Coronary artery (tissue), 2 donors: ENCODE measurements around the gene TRAPPC2B.
A peak's percentile ranks its signal among the peaks of the same experiment; 100 is the strongest.

Experiments used
- DNase-seq: peaks from one replicate; pipeline ENCODE4 v3.0.0-alpha.2; 2017; ENCODE audit warnings: low spot score
- H3K27ac ChIP-seq, 2 donors: fragments of 200-600 bp; sonication (generic); one replicate each; pipeline ENCODE4 v1.5.1; 2016 to 2019
- H3K4me3 ChIP-seq: fragments of 200-600 bp; sonication (generic); 2 replicates; pipeline ENCODE4 v1.5.1; 2016; ENCODE audit warnings: mild to moderate bottlenecking, moderate library complexity
- CTCF ChIP-seq: fragments of 200-600 bp; sonication (generic); IDR thresholded peaks from one replicate; pipeline ENCODE4 v1.5.1; 2019; ENCODE audit warnings: antibody characterized with exemption

Gene TRAPPC2B

GRCh38 chr19:57321751-57322150, 41.6 kb upstream of the TRAPPC2B start:
- no peak for DNase-seq
- Histone ChIP-seq H3K4me3 (peak overlapping the region; percentile 80), H3K27ac (no peak overlapping the region)
- no peak for TF ChIP-seq CTCF

GRCh38 chr19:57324992-57325391, 38.4 kb upstream of the TRAPPC2B start:
- no peak overlapping the region for H3K27ac ChIP-seq
- no peak for TF ChIP-seq CTCF
- H3K4me3 ChIP-seq = no peak overlapping the region
- no peak for DNase-seq

GRCh38 chr19:57327993-57328392, 35.4 kb upstream of the TRAPPC2B start:
- Histone ChIP-seq H3K4me3 (no peak overlapping the region), H3K27ac (no peak overlapping the region)
- no peak for TF ChIP-seq CTCF
- no peak for DNase-seq

- no peak for DNase-seq
- Histone ChIP-seq H3K4me3 (no peak overlapping the region), H3K27ac (no peak overlapping the region)
- no peak for TF ChIP-seq CTCF
Measured at GRCh38 chr19:57334191-57334590, 29.2 kb upstream of the TRAPPC2B start.

GRCh38 chr19:57338877-57339276, 24.5 kb upstream of the TRAPPC2B start:
- DNase-seq = no peak
- no peak for TF ChIP-seq CTCF
- Histone ChIP-seq H3K27ac (peak overlapping the region; percentile 37 to 79), H3K4me3 (peak overlapping the region; percentile 36)

GRCh38 chr19:57342582-57342981, 20.8 kb upstream of the TRAPPC2B start:
- Histone ChIP-seq H3K4me3 (no peak overlapping the region), H3K27ac (no peak overlapping the region)
- TF ChIP-seq CTCF = no peak
- DNase-seq = no peak

GRCh38 chr19:57348136-57348535, 15.2 kb upstream of the TRAPPC2B start:
- Histone ChIP-seq H3K4me3 (no peak overlapping the region), H3K27ac (no peak overlapping the region)
- TF ChIP-seq CTCF = no peak
- DNase-seq = no peak
